ENCODE data around the gene ASXL2. TPM values are rescaled to one million over a fixed set of nuclear protein-coding genes. Genes with fewer than 3 reads are reported as not detected.

The ASXL2 gene
- total and polyA plus RNA-seq, 2 of the 13 experiments (the other 11 are each of a cell fraction or from before 2014, with no cell fraction given) = 12.1 to 19.2 TPM

- TF ChIP-seq SP2 (CRISPR knock-in tag; IDR thresholded peaks at IDR 0.05) (peak; percentile 59; the same call in 1 of the 2 replicates), CHD4 (IDR thresholded peaks at IDR 0.05; ENCODE audit: borderline replicate concordance, low read length) (0 out of 2 replicates have a peak, but pooled peaks have one; percentile 59), TEAD2 (CRISPR knock-in tag; IDR thresholded peaks at IDR 0.05) (no peak), KIAA2018 (CRISPR knock-in tag; IDR thresholded peaks at IDR 0.05; ENCODE audit: borderline replicate concordance) (peak; percentile 91; the same call in 1 of the 2 replicates), ELF1 (CRISPR knock-in tag; IDR thresholded peaks at IDR 0.05) (peak; percentile 93), ZNF549 (CRISPR knock-in tag; IDR thresholded peaks at IDR 0.05) (peak; percentile 55; the same call in 1 of the 2 replicates), SYNCRIP (IDR thresholded peaks at IDR 0.05; ENCODE audit: insufficient read depth, low read depth, low read length) (no peak), MEIS2 (CRISPR knock-in tag; IDR thresholded peaks at IDR 0.05) (peak; percentile 91; the same call in 1 of the 2 replicates), PAXIP1 (CRISPR knock-in tag; conservative IDR thresholded peaks at IDR 0.05) (no peak; the same call in 1 of the 2 replicates), ZNF556 (CRISPR knock-in tag; IDR thresholded peaks at IDR 0.05; ENCODE audit: borderline replicate concordance) (no peak), MTA1 (CRISPR knock-in tag; IDR thresholded peaks at IDR 0.05; ENCODE audit: borderline replicate concordance) (no peak)
- TF ChIP-seq, protein P1, sequence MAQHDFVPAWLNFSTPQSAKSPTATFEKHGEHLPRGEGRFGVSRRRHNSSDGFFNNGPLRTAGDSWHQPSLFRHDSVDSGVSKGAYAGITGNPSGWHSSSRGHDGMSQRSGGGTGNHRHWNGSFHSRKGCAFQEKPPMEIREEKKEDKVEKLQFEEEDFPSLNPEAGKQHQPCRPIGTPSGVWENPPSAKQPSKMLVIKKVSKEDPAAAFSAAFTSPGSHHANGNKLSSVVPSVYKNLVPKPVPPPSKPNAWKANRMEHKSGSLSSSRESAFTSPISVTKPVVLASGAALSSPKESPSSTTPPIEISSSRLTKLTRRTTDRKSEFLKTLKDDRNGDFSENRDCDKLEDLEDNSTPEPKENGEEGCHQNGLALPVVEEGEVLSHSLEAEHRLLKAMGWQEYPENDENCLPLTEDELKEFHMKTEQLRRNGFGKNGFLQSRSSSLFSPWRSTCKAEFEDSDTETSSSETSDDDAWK (CRISPR knock-in tag; IDR thresholded peaks at IDR 0.05) = no peak
Observed at GRCh38 chr2:25878361-25879132, at the start of gene ASXL2 (continued).
